ENCODE data around the gene ARL15. TPM values are rescaled to one million over a fixed set of nuclear protein-coding genes. Genes with fewer than 3 reads are reported as not detected.

ARL15 gene
- total and polyA plus RNA-seq, 9 of the 15 experiments (the other 6 are each of a cell fraction or from before 2014, with no cell fraction given) = 18.5 to 80.4 (median 57.0) TPM

GRCh38 chr5:53985796-53986195 is 324.6 kb downstream of the ARL15 start:
- H3K4me1 ChIP-seq (replicated peaks in 1 of 2; ENCODE audit: control insufficient read depth in 2 of 2, insufficient read depth in 2 of 2, low read length in 2 of 2) = no peaks in the 10 kb centered on the region
- peaks cover 4% of the 10 kb centered on the region; the same call in 2 of the 3 replicates for H3K36me3 ChIP-seq (ENCODE audit: control insufficient read depth, insufficient read depth, low read length)
- ChIA-PET CTCF (ENCODE audit: low intra/inter-chr PET ratio) (no interaction called here), POLR2A (no interaction called here)
- H3K9me1 ChIP-seq (ENCODE audit: control insufficient read depth, insufficient read depth, low read length) = no peaks in the 10 kb centered on the region
- TF ChIP-seq FUS (optimal IDR thresholded peaks at IDR 0.05; ENCODE audit: low read depth, low read length) (no peak), FOXK1 (CRISPR knock-in tag; IDR thresholded peaks at IDR 0.05; ENCODE audit: borderline replicate concordance) (no peak), DLX4 (CRISPR knock-in tag; IDR thresholded peaks at IDR 0.05) (no peak), MECOM (CRISPR knock-in tag; IDR thresholded peaks at IDR 0.05) (no peak), ZBTB12 (CRISPR knock-in tag; IDR thresholded peaks at IDR 0.05) (no peak), CBFA2T2 (conservative IDR thresholded peaks at IDR 0.05) (no peak), CREBBP (IDR thresholded peaks at IDR 0.05; ENCODE audit: low read depth, low read length) (no peak), SAP30 (IDR thresholded peaks at IDR 0.05; ENCODE audit: borderline replicate concordance, insufficient read depth, low read depth, low read length, poor library complexity, severe bottlenecking) (no peak), RFX7 (CRISPR knock-in tag; IDR thresholded peaks at IDR 0.05) (no peak), CHAMP1 (IDR thresholded peaks at IDR 0.05) (no peak), PATZ1 (CRISPR knock-in tag; IDR thresholded peaks at IDR 0.05; ENCODE audit: borderline replicate concordance) (no peak)
- H3K27me3 ChIP-seq (ENCODE audit: control insufficient read depth in 2 of 2, insufficient read depth in 2 of 2, low read length in 2 of 2) = no peaks in the 10 kb centered on the region
- H3K9ac ChIP-seq (ENCODE audit: insufficient read depth in 1 of 2, low read depth in 2 of 2, low read length in 2 of 2) = no peak overlapping the region
- 88% methylated on average over 5 of the region's 5 CpGs for WGBS (ENCODE audit: insufficient coverage, low coverage, missing lambda C conversion rate)
- no peak for ATAC-seq
- H3K9me3 ChIP-seq (replicated peaks; ENCODE audit: control insufficient read depth, insufficient read depth, low read depth, low read length) = no peaks in the 10 kb centered on the region
- H4K20me1 ChIP-seq (replicated peaks; ENCODE audit: control insufficient read depth, insufficient read depth, low read length) = no peaks in the 10 kb centered on the region
- H3K27ac ChIP-seq (ENCODE audit: extremely low read depth, low read depth, low read length) = no peak overlapping the region
- no peak for DNase-seq (ENCODE audit: extremely low read depth in 1 of 4, low spot score in 3 of 4)
- FAIRE-seq = no peak
- no peak overlapping the region for H3K4me3 ChIP-seq
- no peak overlapping the region for H3K4me2 ChIP-seq (ENCODE audit: insufficient read depth, low read length)
- BruUV-seq (replicated peaks) = no TSS peak
- intact Hi-C loops (cut with micrococcal nuclease) = no loop called here
- in situ Hi-C loops (cut with MboI) = no loop called here
- H2AFZ ChIP-seq (ENCODE audit: low read depth, low read length) = no peak overlapping the region
- H3K79me2 ChIP-seq (ENCODE audit: control insufficient read depth, insufficient read depth, low read length) = no peaks in the 10 kb centered on the region

All from K562 (cell line).